Naive B cell (primary cell): ENCODE measurements around the gene ZAP70. TPM values are rescaled to one million over a fixed set of nuclear protein-coding genes. Genes with fewer than 3 reads are reported as not detected.

Source experiments
- ATAC-seq, 2 donors: fragments of 150-1000 bp; cut with Tn5 transposase; 2 replicates each; pipeline ENCODE4 v1.10.0; 2021; ENCODE audit warnings: low read depth in 2 of 2, mild to moderate bottlenecking in 2 of 2, moderate library complexity in 2 of 2
- DNase-seq: peaks from one replicate; pipeline ENCODE4 v3.0.0; 2022
- H3K27ac Mint-ChIP-seq, 6 donors: one replicate each; pipeline ENCODE4 v1.8.0; 2020 to 2022; ENCODE audit warnings: mild to moderate bottlenecking in 6 of 6, mixed read lengths in 6 of 6, moderate library complexity in 5 of 6, inconsistent platforms in 2 of 6
- H3K27me3 Mint-ChIP-seq, 3 donors: one replicate each; pipeline ENCODE4 v1.8.0; 2021 to 2022; ENCODE audit warnings: mixed read lengths in 3 of 3, mild to moderate bottlenecking in 1 of 3
- H3K36me3 Mint-ChIP-seq, 2 donors: one replicate each; pipeline ENCODE4 v1.8.0; 2020 to 2022; ENCODE audit warnings: mixed read lengths in 2 of 2, inconsistent platforms in 1 of 2, mild to moderate bottlenecking in 1 of 2
- H3K4me1 Mint-ChIP-seq, 3 donors: one replicate each; pipeline ENCODE4 v1.8.0; 2020 to 2022; ENCODE audit warnings: mixed read lengths in 3 of 3, inconsistent platforms in 1 of 3, mild to moderate bottlenecking in 1 of 3, moderate library complexity in 1 of 3
- H3K4me3 Mint-ChIP-seq, 8 donors: one replicate each; pipeline ENCODE4 v1.8.0; 2020 to 2022; ENCODE audit warnings: mild to moderate bottlenecking in 8 of 8, mixed read lengths in 8 of 8, moderate library complexity in 8 of 8, inconsistent platforms in 2 of 8
- H3K9me3 Mint-ChIP-seq, 7 donors: one replicate each; pipeline ENCODE4 v1.8.0; 2020 to 2022; ENCODE audit warnings: mixed read lengths in 7 of 7, mild to moderate bottlenecking in 5 of 7, inconsistent platforms in 2 of 7, moderate library complexity in 1 of 7
- polyA plus RNA-seq, 6 donors: library from polyadenylated mRNA; unstranded; fragments of 300-500 nt; fragmentation: Illumina TruSeq; gene quantifications; one replicate each; pipeline ENCODE4 v1.2.3, GENCODE V29; 2021; ENCODE audit warnings: low read depth in 6 of 6

Gene ZAP70
- polyA plus RNA-seq, 6 donors from 2014 or later: 1.6 to 3.6 (median 2.6) TPM

DNA sequence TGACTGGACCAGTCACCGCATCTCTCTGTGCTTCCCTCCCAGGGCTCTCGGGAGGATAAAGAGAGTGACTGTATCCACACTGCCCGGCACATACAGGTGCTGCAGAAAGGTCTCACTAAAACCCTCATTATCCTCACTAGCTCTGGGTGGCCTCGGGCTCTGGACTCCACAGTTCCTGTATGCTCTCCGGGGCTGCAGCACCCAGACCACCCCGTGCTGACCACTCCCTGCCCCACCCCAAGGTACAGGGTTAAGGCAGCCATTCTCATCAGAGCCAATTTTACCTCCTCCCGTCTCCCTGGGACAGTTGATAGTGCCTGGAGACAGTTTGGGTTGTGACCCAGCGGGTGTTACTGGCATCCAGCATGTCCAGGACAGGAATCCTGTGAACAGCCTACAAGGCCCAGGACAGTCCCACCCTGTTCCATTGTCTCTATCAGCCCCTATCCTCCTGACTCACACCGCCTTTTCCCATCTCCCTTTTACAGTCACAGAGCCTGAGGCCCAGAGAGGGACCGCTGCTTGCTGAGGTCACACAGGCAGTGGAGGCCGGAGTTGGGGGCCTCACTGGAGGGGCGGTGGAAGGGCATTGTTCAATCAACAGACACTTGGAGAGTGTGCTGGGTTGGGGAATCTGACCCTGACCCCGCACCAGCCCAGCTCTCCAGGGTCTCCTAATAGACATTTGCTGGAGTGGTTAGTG, 1.7 kb downstream of the ZAP70 start:
- Mint-ChIP-seq H3K4me1 (peaks cover 43 to 62% (median 52%) of the 10 kb centered on the region in 3 donors), H3K4me3 (peak overlapping the region in 3 of 8 donors; percentile 5 to 56 (median 12)), H3K36me3 (no peaks in the 10 kb centered on the region), H3K27me3 (no peaks in the 10 kb centered on the region), H3K27ac (peak overlapping the region in 5 of 6 donors; percentile 16 to 68 (median 54)), H3K9me3 (no peaks in the 10 kb centered on the region)
- ATAC-seq: no peak
- no peak for DNase-seq

DNA sequence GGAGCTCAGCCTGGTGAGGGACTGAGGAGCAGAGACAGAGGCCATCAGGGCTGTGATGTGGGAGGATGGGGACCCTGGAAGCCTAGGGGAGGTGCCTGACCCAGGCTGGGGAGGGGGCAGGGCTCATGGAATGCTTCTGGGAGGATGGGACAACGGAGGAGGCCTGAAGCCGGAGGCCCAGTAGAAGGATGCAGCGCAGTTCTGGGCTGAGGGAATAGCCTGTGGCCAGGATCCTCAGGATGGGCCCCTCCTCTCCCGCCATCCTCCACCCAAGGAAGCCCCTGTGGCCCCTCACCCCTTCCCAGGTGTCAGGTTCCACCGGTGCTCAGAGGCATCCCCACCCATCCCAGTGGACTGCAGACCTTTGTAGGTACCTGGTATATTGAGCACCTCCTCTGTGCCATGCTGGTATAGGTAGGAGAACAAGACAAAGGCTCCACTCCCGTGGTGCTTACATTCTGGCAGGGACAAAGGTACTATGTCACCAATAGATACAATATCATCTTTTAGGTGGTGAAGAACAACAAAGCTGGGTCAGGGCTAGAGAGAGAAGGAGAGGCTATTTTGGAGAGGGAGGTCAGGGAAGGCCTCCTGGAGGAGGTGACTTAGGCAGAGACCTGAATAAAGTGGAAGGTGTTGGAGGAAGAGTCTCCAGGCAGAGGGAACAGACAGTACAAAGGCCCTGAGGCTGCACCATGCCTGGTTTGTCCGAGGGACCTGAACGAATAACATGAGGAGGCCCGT, 2.7 kb downstream of the ZAP70 start:
- ATAC-seq (no peak), DNase-seq (no peak)
- peaks cover 43 to 62% (median 51%) of the 10 kb centered on the region in 3 donors for H3K4me1 Mint-ChIP-seq
- H3K27ac Mint-ChIP-seq: peak overlapping the region in 4 of 6 donors; percentile 4 to 80 (median 44)
- no peaks in the 10 kb centered on the region for H3K27me3 Mint-ChIP-seq
- H3K9me3 Mint-ChIP-seq: no peaks in the 10 kb centered on the region
- no peaks in the 10 kb centered on the region for H3K36me3 Mint-ChIP-seq
- H3K4me3 Mint-ChIP-seq: peak overlapping the region in 3 of 8 donors; percentile 2 to 80 (median 2)

DNA sequence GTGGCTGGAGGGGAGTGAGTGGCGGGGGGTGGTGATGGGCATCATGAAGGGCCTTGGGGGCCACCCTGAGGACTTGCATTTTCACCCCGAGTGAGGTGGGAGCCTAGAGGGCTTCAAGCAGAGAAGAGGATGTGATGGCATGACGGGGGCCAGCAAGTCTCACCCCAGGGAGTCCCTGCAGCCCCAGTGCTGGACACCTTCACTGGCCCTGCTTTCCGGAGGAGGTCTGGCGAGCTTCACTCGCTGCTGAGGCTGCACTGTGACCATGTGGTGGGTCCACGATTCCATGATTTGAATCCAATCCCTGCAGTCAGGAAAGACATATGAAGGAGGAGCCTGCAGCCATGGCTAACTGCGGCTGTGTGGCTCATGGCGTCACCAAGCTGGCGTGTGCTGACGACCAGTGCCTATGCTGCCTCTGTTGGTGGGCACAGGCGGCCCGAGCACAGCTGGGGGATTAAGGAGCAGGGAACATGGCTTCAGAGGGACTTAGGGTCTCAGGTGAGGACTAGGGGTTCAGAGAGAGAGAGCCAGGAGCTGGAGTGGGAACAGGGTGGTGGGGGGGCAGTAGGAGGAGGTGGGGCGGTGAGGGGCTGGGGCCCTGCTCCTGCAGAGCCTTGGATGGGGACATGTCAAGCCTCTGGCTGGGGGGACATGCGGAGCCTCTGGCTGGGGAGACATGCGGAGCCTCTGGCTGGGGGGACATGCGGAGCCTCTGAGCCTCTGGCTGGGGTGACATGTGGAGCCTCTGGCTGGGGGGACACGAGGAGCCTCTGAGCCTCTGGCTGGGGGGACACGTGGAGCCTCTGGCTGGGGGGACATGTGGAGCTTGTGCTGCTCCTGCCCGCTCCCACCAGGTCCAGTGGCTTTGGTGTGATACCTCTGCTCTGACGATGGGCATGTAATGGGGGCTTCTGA, 3.6 kb downstream of the ZAP70 start:
- H3K4me3 Mint-ChIP-seq: peak overlapping the region in 5 of 8 donors; percentile 2 to 75 (median 20)
- peaks cover 43 to 62% (median 51%) of the 10 kb centered on the region in 3 donors for H3K4me1 Mint-ChIP-seq
- no peaks in the 10 kb centered on the region for H3K9me3 Mint-ChIP-seq
- H3K36me3 Mint-ChIP-seq: no peaks in the 10 kb centered on the region
- no peaks in the 10 kb centered on the region for H3K27me3 Mint-ChIP-seq
- ATAC-seq: no peak
- DNase-seq: no peak
- H3K27ac Mint-ChIP-seq: peak overlapping the region in 3 of 6 donors; percentile 27 to 83 (median 59)

DNA sequence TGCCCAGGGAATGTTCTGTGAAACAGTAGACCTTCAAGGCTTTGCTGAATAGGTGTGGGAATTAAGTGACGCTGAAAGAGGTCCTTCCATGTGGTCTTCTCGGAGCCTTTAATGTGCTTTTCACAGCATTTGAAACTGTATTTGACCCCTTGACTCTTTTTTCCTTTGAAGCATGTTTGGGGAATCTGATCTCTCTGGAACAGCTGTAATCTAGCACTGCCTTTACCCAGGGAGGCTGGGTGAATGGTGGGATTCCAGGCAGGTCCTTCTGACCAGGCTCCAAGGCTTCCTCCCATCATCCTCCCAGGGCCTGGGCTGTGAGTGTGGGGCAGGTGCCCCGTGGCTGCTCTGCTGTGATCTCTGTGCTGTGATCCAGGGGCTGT, 4.2 kb downstream of the ZAP70 start:
- ATAC-seq (no peak), DNase-seq (no peak)
- Mint-ChIP-seq H3K4me1 (peaks cover 43 to 56% (median 47%) of the 10 kb centered on the region in 3 donors), H3K27ac (peak overlapping the region in 3 of 6 donors; percentile 68 to 83 (median 77)), H3K9me3 (no peaks in the 10 kb centered on the region), H3K27me3 (no peaks in the 10 kb centered on the region), H3K36me3 (no peaks in the 10 kb centered on the region), H3K4me3 (peak overlapping the region in 4 of 8 donors; percentile 12 to 84 (median 65))

DNA sequence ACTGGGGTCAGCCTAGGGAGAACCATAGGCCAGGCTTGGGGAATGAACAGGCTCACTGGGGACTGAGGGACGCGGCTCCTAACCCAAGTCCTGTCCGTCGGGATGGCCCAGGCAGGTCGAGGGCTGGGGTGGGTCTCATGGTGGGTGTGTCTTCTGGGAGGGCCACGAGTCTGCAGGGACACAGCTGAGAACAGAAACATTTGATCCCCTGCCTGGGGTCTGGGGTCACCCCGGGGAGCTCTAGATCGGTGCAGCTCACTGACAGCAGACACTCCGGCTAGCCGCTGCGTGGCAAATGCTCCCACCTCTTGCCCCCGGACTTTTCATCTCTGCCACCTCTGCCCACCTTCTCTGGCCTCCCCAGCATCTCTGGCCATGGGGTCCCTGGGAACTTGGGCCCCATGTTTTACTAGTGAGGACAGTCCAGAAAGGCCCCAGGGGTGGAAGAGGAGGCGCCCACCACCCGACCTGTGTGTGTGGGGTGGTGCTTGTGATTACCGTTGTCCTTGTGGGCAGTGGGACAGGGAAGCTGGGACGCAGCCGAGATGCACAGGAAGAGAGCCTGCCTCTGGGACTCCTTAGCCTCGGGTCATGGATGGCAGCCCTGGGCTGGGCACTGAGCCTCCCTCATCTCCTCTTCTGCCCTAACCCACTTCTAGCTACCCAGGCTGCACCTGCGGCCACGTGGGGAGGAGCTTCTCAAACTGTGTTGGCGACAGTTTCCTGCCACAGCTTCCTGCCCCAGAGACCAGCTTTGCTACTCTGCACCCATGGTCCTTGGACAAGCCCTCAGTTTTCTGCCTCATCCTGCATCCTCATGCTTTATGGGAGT, 4.9 kb downstream of the ZAP70 start:
- H3K4me3 Mint-ChIP-seq: peak overlapping the region; percentile 30 to 89 (median 82)

DNA sequence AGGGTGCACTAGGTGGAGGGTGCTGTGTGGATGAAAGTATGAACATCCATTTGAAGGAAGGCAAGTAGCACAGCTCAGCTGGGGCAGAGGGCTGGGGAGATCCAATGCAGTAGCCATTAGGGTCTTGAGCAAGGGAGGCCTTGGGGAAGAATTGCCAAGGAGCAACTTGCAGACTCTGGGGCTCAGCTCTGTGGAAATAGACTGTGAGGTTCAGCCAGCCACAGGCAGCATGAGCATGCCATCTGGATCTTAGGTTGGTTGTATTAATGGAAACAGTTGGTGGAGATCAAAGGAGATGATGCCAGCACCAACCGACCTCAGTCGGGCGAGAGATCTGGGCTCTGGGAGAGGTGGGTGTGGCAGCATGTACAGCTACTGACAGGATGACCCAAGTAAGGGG, 5.6 kb downstream of the ZAP70 start:
- Mint-ChIP-seq H3K36me3 (no peaks in the 10 kb centered on the region), H3K27ac (peak overlapping the region in 5 of 6 donors; percentile 29 to 89 (median 77)), H3K27me3 (no peaks in the 10 kb centered on the region), H3K9me3 (no peaks in the 10 kb centered on the region), H3K4me3 (peak overlapping the region; percentile 30 to 89 (median 82)), H3K4me1 (peaks cover 34 to 45% (median 38%) of the 10 kb centered on the region in 3 donors)
- peak; percentile 8 to 17 for ATAC-seq
- DNase-seq: no peak

More for the DNA sequence above, 4.9 kb downstream of the ZAP70 start:
- no peaks in the 10 kb centered on the region for H3K27me3 Mint-ChIP-seq
- peak; percentile 95 to 98 for ATAC-seq
- no peaks in the 10 kb centered on the region for H3K36me3 Mint-ChIP-seq
- peak overlapping the region in 5 of 6 donors; percentile 29 to 89 (median 77) for H3K27ac Mint-ChIP-seq
- peak; percentile 37 for DNase-seq
- no peaks in the 10 kb centered on the region for H3K9me3 Mint-ChIP-seq
- H3K4me1 Mint-ChIP-seq: peaks cover 41 to 52% (median 45%) of the 10 kb centered on the region in 3 donors

DNA sequence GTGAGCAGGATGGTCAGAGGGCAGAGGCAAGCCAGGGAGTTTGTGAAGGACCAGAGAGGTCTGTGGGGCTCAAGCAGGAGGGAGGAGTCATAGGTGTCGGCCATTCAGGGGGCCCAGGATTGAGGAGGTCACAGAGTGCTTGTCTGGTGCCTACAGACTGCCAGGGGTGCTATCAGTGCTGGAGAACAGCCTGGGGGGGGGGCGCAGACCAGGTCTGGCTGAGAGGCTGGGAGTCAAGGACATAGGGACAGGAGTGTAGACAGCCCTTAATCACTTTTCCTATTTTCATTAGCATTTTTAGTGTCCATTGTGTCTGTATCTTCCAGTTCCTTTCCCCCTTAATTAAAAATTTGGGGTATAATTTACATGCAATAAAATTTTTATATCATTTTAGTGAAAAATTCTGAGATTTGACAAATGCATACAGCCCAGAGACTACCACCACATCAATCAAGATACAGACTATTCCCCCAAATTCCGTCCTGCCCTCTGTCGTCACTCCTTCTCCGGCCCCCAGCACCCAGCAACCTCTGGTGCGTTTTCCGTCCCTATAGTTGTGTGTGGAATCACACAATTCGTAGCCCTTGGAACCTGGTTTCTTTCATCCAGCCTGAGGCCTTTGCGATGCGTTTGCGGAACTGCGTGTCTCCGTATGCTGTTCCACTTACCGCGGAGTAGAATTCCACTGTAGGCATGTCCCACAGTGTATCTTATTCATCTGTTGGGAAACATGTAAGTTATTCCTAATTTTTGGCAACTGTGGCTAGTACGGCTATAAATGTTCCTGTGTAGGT, 6.2 kb downstream of the ZAP70 start:
- peak overlapping the region in 5 of 6 donors; percentile 44 to 88 (median 77) for H3K27ac Mint-ChIP-seq
- no peaks in the 10 kb centered on the region for H3K27me3 Mint-ChIP-seq
- ATAC-seq: no peak
- DNase-seq: no peak
- peak overlapping the region in 7 of 8 donors; percentile 71 to 89 (median 84) for H3K4me3 Mint-ChIP-seq
- H3K4me1 Mint-ChIP-seq: peaks cover 32 to 39% (median 34%) of the 10 kb centered on the region in 3 donors
- no peaks in the 10 kb centered on the region for H3K36me3 Mint-ChIP-seq
- H3K9me3 Mint-ChIP-seq: no peaks in the 10 kb centered on the region

DNA sequence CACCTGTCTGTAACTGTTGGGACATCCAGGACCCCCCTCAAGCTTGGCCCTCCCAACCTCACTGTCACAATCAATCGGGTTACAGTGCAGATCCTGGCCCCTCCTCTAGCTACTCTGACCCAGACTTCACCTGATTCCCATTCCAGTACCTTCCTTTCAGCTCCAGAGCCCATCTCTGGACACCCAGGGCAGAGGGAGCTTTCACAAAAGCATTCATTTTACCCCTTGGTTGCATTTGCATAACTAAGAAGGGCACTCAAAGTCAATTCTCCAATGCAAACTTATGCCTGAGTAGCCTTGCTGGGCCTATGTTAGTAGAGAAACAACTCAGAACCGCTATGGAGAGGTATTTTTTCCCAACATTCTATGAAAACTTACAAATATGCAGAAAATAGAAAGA, 7.4 kb downstream of the ZAP70 start:
- Mint-ChIP-seq H3K9me3 (no peaks in the 10 kb centered on the region), H3K4me1 (peaks cover 31 to 33% (median 32%) of the 10 kb centered on the region in 3 donors), H3K36me3 (no peaks in the 10 kb centered on the region), H3K27me3 (no peaks in the 10 kb centered on the region), H3K27ac (peak overlapping the region in 2 of 6 donors; percentile 57 to 62), H3K4me3 (peak overlapping the region in 2 of 8 donors; percentile 25 to 80)
- DNase-seq (no peak), ATAC-seq (no peak)

DNA sequence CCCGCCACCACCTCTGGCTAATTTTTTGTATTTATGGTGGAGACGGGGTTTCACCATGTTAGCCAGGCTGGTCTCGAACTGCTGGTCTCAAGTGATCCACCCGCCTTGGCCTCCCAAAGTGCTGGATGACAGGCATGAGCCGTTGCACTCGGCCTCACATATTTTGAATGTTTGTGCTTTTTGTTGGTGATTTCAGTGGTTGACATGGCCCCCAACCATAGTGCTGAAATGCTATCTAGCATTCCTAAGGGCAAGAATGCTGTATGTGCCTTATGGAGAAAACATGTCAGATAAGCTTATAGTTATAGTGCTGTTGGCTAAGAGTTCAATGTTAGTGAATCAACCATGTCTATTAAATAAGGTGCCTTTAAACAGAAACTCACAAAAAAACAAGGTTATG, 8.9 kb downstream of the ZAP70 start:
- DNase-seq (no peak), ATAC-seq (no peak)
- H3K27me3 Mint-ChIP-seq: no peaks in the 10 kb centered on the region
- H3K27ac Mint-ChIP-seq: peak overlapping the region in 1 of 6 donors; percentile 11
- H3K4me3 Mint-ChIP-seq: no peak overlapping the region
- peaks cover 0 to 4% (median 0%) of the 10 kb centered on the region in 7 donors for H3K9me3 Mint-ChIP-seq
- H3K4me1 Mint-ChIP-seq: peaks cover 20 to 25% (median 23%) of the 10 kb centered on the region in 3 donors
- H3K36me3 Mint-ChIP-seq: peaks cover 3% of the 10 kb centered on the region in 2 donors

DNA sequence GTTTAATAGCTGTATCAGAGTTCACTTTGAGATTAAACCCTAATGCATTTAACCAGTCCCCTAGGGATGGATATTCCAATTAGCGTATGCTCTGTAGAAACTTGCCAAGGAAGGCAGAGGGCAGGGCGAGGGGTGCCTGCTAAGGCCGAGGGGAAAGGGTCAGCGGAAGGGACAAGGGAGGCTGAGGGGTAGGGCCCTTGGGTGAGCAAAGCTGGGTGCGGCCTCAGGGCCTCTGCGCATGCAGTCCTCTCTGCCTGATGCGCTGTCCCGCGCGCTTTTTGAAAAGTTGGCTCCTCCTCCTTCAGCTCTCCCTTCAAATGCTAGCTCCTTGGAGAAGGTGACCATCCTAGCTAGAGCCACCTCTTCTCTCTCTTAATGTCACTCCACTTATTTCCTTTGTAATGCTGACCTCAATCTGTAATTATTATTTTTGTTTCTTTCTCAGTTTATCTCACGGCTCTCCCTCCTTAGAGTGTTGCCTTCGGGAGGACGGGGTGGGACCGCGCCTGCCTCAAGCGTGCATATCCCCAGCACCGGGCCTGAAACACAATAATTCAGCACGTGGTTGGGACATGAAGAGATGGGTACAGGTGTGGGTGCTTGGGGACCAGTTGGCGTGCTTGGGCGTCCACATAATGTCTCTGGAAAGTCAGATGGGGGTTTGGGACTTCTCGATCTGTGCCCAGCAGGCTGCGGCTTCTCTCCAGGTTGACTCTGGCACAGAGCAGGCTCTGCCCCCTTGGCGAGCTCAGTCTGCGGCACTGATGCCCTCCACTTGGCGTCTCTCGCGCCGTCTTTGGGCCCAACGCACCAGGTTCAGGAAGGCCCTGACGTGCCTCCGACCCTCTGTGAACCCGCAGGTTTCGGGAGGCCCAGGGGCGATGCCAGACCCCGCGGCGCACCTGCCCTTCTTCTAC, 10.0 kb downstream of the ZAP70 start:
- no peak overlapping the region for H3K4me3 Mint-ChIP-seq
- H3K27ac Mint-ChIP-seq: peak overlapping the region in 3 of 6 donors; percentile 34 to 82 (median 80)
- no peaks in the 10 kb centered on the region for H3K27me3 Mint-ChIP-seq
- H3K36me3 Mint-ChIP-seq: peaks cover 8 to 11% of the 10 kb centered on the region in 2 donors
- peaks cover 13 to 16% (median 15%) of the 10 kb centered on the region in 3 donors for H3K4me1 Mint-ChIP-seq
- no peak for ATAC-seq
- no peak for DNase-seq
- peaks cover 0 to 4% (median 0%) of the 10 kb centered on the region in 7 donors for H3K9me3 Mint-ChIP-seq

DNA sequence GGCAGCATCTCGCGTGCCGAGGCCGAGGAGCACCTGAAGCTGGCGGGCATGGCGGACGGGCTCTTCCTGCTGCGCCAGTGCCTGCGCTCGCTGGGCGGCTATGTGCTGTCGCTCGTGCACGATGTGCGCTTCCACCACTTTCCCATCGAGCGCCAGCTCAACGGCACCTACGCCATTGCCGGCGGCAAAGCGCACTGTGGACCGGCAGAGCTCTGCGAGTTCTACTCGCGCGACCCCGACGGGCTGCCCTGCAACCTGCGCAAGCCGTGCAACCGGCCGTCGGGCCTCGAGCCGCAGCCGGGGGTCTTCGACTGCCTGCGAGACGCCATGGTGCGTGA, 10.7 kb downstream of the ZAP70 start:
- ATAC-seq (no peak), DNase-seq (no peak)
- H3K36me3 Mint-ChIP-seq: peaks cover 8 to 11% of the 10 kb centered on the region in 2 donors
- no peak overlapping the region for H3K4me3 Mint-ChIP-seq
- H3K4me1 Mint-ChIP-seq: peaks cover 7 to 9% (median 8%) of the 10 kb centered on the region in 3 donors
- peaks cover 0 to 4% (median 0%) of the 10 kb centered on the region in 7 donors for H3K9me3 Mint-ChIP-seq
- H3K27me3 Mint-ChIP-seq: no peaks in the 10 kb centered on the region
- H3K27ac Mint-ChIP-seq: no peak overlapping the region
